NCI-H748 (cell line): Measurements from ENCODE around the gene IER5.
"Not testable (repeated sequence)": the region's sequence is repeated elsewhere in the genome, so short reads cannot be mapped to it uniquely, and the experiment has no call there.

Source experiments
- DNase-seq: peaks from one replicate; lab custom pipeline; 2025; ENCODE audit not compliant: unreplicated experiment; lab: John Stamatoyannopoulos, UW

Gene IER5

DNA sequence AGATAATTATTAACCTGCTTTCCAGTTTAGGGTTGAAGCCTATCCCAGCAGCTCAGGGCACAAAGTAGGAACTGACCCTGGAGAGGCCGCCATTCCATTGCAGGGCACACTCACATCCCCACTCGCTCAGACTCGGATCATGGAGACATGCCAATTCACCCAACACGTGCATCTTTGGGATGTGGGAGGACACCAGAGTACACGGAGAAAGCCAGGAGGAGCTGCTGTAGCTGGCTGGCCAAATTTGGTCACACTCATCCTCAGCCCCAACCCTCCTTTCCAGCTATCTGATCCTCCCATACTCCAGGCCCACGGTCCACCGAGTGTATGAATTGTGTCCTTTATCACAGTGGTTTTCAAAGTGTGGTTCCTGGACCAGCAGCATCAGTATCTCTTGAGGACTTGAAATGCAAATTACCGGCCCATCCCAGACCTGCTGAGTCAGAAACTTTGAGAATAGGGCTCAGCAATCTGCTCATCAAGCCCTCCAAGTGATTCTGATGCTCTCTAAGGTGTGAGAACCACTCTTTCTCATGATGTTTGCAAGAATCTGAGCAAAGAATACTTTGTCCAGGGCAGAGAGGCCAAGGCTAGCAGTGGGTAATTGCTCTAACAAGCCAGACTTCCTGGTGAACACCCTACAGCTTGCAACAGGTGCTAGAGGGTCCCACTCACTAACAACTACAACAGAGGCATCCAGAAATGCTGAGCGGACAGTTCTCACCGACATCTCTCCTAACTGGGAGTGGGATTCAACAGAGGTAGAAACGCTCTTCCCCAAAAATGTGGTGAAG is 26.3 kb downstream of the IER5 start:
- no peak for DNase-seq

DNA sequence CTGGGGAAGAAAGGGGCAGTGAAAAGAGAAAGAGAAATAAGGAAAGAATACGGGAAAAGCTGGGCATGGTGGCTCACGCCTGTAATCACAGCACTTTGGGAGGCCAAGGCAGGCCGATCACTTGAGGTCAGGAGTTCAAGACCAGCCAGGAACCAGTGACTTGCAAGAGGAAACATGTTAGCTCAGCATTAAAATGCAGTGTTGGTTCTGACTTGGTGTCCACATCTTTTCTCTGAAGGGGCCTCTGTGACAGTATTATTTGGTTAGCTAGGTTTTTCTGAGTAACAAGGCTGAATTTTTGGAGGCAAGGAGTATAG is 26.8 kb downstream of the IER5 start:
- no peak for DNase-seq

DNA sequence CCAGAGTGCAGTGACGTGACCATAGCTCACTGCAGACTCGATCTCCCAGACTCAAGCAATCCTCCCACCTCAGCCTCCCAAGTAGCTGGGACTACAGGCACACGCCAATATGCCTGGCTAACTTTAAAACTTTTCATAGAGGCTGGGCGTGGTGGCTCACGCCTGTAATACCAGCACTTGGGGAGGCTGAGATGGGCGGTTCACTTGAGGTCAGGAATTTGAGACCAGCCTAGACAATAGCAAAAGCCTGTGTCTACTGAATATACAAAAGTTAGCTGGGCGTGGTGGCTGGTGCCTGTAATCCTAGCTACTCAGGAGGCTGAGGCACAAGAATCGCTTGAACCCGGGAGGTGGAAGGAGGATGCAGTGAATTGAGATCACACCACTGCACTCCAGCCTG is 27.5 kb downstream of the IER5 start:
- not testable (repeated sequence) for DNase-seq

DNA sequence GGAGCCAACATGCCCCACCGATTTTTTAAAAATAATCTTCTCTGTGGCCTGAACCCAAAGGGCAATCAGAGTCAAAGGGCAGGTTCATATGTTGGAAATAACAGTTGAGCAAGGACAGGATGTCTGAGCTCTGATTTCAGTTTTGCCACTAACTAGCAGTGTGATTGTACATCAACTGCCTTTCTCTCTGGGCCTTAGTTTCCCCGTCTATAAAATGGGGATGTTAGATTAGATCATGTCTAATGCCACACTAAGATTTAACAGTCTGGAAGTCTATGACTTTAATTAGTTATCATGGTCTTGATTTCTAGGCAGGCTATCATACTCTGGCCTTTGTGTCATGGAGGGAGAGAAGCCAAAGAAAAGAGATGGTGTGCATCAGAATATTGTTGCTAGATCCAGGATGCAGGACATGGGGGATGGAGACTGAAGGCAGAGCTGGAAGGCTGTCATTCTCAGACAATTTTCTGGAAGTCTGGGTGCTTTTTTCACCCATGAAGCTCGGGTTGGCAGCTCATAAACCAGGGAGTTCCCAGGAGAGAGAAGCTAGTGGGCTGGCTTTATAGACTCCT is 28.4 kb downstream of the IER5 start:
- DNase-seq: no peak

DNA sequence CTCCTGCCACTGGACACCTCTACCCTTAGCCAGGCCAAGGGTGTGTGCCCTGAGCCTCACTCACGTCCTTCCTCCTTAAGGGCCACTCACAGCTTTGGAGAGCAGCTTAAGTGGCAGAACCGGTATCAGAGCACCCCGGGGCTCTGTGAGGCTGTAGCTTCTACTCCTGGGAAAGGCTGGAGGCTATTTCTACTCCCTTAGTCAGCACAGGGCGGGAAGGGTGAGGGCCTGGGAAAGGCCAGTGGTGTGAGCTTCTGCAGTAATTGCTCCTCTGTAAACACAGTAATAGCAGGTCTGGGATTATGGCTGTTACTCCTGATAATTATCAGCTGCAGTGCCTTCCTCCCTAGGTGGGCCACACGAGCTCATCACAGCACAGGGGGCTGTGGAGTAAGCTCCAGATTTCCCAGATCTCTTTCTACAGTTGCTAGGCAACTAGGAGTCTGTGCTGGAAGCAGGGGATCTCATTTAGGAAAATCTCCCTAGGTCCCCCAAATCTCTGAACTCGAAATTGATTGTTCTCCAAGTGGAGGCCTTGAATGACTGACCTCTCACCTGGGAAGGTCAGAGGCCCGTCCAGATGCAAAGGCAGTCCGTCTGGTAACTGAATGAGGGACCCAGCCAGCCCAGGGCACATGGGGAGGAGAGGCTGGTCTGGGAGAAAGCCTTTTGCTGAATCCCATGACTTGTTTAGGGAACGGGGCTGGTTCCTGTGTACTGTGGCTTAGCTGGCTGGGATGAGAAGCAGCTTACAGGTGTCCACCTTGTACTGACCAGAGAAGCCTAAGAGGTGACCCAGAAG is 29.3 kb downstream of the IER5 start:
- DNase-seq: peak; percentile 96

DNA sequence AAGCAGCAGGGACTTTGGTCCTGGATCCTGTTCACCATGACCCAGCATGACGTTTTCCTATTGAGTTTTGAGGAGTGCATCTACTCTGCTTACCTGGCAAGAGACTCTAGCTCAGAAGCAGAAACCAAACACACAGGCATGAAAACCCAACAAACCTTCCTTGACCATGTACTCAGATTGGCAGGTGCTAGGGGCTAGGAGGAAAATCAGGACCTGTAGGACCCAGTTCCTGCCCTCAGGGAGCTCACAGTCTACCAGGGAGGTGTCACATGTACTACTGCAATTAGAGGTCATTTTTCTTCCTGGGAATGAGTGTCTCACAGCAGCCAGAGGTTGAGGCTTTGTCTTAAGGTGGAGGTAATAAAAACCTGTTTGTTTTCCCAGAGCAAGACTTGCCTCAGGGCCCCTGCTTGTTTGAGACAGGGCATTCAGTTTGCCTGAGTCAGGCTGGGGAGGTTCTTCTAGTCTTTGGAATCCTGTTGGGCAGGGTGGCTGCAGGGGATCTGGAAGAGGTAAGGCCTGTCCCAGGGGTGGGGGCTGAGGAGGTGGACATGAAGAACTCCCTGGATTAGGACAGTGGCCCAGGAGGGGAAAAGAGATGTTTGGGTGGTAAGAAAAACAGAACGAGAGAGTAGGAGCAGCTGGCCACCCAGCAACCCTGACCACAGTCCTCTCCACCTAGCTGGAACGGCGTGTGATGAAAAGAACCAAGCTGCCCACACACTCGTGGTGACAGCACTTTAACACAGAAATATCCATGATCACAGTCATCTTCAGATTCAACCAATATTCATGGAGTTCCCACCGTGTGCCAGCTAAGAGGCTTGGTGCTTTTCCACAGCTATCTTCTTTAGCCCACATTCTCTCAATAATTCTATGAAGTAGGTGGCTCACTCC is 30.8 kb downstream of the IER5 start:
- no peak for DNase-seq

DNA sequence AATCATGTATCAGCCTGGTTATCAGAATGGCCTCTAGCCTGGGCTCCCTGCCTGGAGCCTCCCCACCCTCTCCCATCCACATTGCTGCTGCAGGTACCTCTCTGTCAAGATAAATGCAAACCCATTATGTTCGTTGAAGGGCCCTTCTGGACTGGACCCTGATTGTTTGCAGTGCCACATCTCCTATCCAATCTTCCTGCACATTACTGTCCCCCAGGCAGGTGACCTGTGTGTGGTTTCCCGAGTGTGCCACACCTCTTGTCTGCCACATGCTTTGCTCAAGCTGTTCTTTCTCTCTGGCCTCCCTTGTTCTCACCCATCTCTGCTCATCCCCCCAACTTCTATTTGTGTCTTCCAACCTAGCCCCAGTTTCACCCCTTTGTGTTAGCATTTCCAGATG is 32.4 kb downstream of the IER5 start:
- peak; percentile 7 for DNase-seq

DNA sequence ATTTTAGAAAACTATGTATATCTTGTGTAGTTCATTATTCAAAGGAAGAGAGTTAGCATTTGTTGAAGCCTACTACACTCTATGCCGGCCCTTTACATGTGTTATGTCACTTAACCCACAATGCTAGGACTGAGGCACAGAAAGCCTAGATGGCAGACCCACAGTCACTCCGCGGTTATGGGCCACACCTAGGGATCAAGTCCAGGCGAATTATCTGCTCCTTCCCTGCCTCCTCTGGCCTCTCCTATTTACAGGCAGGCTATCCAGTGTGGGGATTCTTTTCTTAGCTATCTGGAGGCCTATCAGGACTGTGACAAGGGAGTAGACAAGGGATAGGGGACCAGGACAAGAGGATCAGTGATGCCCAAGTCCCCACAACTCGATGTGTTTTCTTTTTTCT is 33.0 kb downstream of the IER5 start:
- no peak for DNase-seq

DNA sequence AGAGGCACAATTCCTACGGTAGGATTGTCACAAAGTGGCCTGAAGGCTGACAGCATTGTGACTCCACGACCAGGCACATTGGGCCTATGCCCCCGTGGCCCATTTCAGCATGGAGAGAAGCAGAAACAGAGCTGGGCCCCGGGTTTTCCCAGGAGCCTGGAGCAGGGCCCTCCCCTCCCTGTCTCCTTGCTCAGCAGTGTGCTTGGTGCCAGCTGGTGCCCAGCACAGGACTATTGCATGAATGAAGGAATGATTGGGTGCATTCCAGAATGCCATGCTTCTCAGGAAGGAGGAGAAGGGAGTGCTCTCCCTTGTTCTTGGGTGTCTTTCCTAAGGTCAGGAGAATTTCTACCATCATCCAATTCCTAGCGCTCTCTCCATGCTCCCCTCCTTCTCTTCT is 33.7 kb downstream of the IER5 start:
- DNase-seq: no peak

DNA sequence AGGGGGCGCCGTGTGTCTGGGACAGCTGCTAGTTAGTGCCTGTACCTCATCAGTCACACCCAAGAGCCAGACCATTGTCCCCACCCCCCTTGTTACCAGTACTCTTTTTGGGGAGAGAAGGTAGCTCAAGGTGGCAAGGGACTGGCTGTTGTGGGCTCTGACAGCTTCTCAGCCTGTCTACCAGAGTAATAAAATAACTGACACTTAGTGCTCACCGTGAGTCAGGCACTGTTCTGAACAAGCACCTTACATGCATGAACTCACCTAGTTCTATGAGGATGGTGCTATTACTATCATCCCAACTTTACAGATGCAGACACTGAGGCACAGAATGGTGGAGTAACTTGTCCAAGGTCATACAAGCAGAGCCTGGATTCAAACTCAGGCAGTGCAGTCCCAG is 34.7 kb downstream of the IER5 start:
- DNase-seq: no peak

DNA sequence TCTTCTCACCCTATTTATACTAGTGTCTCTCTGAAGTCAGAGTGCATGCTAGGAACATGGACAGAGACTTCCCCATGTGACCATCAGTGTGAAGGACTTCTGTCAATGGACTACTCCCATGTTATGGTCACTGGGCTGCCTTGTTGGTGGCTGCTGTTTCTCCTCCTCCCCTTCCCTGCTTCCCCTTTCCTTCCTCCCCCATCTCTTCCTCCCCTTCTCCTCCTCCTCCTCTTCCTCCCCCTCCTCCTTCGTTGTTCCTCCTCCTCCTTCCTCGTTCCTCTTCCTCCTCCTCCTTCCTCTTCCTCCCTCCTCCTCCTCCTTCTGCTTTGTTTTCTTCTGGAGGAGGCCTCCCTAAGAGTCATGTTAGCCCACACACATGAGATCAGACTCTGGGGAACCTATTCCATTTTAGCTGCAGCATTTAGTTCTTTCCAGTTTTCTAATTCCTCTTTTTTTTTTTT is 35.8 kb downstream of the IER5 start:
- DNase-seq: no peak

DNA sequence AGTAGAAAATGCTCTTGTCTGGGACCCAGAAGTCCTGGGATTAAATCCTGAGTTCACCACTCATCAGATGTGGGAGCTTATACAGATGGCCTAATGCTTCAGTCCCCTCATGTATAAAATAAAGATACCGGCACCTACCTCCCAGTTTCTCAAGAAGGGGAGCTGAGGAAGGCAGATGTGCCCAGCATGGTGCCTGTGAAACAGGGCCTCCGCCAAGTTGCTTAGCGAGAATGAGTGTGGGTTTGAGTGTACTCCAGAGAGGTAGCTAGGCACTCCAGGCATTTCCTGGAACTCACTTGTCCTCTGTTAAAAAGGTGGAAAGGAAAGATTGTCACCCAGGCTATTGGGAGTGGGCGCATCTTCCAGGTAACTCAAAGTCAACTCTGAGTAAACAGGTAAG is 37.8 kb downstream of the IER5 start:
- no peak for DNase-seq

DNA sequence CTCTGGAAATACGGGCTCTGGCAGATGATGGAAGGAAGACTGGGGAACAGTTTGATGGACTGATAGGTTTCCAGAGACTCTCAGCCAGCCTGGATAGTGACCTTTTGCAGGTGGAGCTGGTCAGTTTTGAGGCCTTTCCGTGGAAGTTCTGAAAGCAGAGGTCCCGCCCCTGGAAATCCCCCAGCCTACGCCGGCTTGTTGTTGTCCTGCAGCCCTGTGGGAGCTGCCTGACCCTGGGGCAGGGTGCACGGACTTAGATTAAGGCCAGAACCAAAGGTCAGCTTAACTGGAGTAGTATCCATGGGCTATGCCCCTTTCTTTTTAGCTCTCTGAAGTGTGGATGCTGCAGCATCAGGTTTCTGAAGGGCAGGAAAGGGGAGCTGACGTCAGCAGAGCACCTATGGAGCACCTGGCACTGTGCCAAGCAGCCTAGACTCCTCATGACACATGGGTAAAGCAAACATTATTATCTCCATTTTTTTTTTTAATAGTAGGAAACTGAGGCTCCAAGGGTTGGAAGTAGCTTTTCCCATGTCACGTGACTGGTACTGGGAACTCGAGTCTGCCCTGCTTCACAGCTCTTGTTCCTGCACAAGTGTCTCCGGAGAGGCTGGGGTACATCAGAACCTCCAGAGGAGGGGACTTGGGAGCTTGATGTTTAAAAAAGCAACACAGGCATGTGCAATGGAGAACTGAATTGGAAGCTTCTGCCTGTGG is 38.5 kb downstream of the IER5 start:
- DNase-seq: peak; percentile 88

DNA sequence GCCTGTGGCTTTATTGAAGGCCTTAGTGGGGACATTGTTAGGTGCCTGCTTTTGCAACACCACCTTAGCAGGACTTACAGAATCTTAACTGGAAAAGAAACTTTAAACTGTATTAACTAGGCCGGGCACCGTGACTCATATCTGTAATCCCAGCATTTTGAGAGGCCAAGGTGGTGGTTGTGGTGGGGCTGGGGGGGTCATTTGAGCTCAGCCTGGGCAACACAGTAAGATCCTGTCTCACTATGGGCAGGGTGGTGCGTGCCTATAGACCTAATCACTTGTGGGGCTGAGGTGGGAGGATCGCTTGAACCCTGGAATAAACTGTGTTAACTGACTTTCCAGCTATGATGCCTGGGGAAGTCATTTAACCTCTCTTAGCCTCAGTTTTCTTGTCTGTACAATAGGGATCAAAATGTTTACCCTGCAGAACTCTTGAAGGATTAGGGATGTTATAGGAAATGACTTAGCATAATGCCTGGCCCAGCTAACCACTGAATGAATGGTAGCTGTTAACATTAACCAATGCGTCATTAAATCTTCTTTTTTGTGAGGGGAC is 39.5 kb downstream of the IER5 start:
- no peak for DNase-seq

DNA sequence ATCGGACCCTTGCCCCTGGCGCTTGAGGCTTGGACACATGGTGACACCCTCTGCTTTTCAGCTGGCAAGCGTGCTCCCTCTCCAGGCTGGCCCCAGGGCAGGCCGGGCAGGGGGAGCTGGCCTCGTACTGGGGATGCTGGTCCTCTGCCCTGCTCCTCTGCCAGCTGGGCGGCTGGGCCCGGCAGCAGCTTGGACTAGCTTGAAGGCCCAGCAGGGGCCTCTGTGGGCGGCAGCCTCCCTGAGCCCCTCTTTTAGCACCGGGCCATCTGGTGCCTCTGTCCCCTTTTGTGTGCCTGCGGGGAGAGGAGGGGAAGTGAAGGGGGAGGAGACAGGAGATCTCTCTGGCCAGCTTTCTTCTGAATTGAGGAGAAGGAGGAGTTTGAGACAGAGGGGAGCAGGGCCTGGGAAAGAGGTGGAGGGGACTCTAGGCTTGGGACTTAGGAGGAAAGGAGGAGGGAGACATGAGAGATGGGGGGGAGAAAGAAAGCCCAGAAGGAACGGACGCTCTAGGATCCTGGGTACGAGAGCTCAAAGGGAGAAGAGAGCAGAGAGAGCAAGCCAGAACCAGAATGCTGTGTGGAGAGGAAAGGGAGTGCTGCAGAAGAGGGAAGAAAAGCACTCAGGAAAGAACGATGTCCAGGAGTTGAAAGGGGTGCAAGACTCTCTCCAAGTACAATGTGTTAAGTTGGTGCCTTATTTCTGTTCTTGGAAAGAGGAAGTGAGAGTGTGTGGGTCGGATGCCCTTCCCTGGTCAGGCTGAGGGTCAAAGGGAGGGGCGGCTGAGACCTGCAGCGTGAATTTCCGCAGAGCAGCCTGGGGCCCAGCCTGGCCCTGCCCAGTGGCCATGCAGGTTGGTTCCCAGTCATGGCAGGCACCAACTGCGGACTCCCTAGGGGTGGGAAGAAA is 40.3 kb downstream of the IER5 start:
- DNase-seq: no peak

DNA sequence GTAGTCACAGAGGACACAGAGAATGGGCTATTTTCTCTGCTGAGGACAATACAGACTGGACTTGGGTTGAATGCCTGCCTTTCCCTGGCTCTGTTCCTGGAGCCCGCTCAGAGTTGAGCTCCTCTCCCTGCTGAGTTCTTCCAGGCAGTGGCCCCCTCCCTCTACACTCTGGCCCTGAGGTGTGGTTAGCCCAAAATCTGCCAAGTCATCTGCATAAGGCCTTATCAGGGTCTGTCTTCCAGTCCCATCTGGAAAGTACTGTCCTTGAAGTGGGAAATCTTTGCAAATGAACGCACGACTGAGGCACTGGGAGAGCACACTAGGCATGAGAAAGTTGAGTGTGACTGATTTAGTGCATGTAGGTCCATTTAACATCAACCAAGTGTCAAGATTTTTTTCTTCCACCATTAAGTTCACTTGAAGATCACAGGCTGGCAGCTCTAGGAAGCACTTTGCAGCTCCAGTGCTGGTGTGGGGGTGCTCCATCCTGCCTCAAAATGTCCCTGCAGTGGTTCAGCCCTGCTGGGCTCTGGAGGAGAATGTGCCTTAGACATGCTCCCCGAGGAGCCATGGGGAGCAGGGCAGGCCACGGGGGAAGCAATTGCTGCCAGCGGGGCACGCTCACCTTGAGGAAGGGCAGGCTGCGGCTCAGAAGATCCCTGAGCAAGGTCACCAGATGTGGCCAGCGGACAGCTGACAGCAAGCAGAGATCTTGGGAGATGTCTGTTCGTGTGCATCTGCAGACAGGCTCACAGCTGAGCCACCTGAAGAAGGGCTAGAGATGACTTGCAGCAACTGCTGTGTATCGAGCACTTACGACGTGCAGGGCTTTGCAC is 41.5 kb downstream of the IER5 start:
- DNase-seq: no peak

DNA sequence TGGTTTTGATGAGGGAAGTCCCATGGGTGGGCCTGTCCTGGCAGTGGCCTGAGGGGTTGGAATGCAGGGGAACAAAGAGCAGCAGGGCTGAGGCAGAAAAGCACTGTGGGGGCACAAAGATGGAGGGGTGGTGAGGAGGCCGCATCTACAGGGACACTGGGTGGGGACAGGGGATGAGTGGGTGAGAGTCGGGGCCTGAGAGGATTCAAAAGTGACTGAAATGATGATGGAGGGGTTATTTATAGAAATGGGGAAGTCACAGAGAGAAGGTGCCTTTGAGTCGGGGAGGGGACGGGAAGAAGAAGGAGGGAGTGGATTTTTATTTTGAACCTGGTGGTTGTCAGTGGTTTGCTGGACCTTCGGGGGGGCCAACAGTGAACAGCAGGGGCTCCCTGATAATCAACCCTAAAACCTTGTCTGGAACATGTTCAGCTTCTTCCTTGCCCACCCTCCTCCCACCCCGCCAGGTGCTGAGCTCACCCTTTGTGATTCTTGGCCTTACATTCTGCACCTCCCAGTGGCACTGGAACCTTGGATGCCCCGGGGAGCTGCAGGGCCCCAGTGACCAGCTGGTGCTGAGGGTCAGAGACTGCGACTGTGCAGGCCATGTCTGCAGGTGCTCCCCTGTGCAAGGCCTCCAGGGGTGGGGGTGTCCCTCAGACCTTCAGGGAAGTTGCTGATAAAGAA is 42.9 kb downstream of the IER5 start:
- DNase-seq: no peak

DNA sequence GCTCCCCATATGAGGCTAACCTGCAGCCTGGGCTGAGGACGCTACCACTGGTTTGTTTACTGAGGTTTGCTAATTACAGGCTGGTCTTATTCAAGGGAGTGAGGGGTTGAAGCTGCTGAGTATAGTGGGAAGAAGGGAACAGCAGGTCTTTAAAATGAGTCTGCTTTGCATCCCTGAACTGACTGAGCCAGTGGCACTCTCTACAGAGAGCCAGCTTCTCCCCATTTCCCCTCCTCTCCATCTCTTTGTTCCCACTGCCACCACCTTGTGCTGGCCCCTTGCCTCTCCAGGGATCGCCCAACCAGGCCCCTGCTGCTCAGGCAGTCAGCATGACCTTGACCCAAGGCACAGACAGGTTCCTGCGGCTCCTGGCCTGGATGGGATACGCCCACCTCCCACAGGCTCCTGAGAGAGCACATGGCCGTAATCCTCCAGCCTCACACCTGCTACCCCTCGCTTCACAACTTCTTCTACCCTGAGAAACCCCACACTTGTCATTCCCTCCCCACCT is 45.0 kb downstream of the IER5 start:
- DNase-seq: peak; percentile 27
